H1 (cell line): ENCODE results near the gene PLCXD1. TPM values are rescaled to one million over a fixed set of nuclear protein-coding genes. Genes with fewer than 3 reads are reported as not detected.

Experiments used
- CTCF ChIA-PET: fragments of 300-600 bp; sonication (Branson Sonifier 250); formaldehyde crosslinking; loops from one replicate; lab custom pipeline; 2021; ENCODE audit not compliant: partially characterized antibody; lab: Charles Lee
- POLR2A ChIA-PET: fragments of 300-600 bp; sonication (Branson Sonifier 250); formaldehyde crosslinking; loops from one replicate; lab custom pipeline; 2021; ENCODE audit warnings: inconsistent platforms; ENCODE audit not compliant: partially characterized antibody; lab: Charles Lee
- DNase-seq, 2 experiments: peaks; one replicate each; pipeline versions ENCODE4 v3.0.0 to v3.0.0-alpha.2; 2010 to 2022; ENCODE audit warnings: low spot score in 2 of 2, low read depth in 1 of 2, mixed read lengths in 1 of 2
- FAIRE-seq: peaks from 2 replicates; lab custom pipeline; 2011; peaks lifted over from hg19 to GRCh38; lab: Jason Lieb, UNC
- H2AFZ ChIP-seq: 2 replicates; pipeline ENCODE4 v1.8.1; 2012; ENCODE audit warnings: low read length, inconsistent platforms
- H2AK5ac ChIP-seq: 2 replicates; pipeline ENCODE4 v1.6.1; 2013; ENCODE audit warnings: low read depth, low read length
- H2BK120ac ChIP-seq: replicated peaks from 2 replicates; pipeline ENCODE3; 2013; ENCODE audit warnings: low read depth, low read length, inconsistent platforms
- H2BK12ac ChIP-seq: 2 replicates; pipeline ENCODE4 v1.6.1; 2013; ENCODE audit warnings: low read depth, low read length
- H2BK15ac ChIP-seq: 2 replicates; pipeline ENCODE4 v1.6.1; 2013; ENCODE audit warnings: low read length
- H2BK20ac ChIP-seq: 2 replicates; pipeline ENCODE4 v1.6.1; 2013; ENCODE audit warnings: low read length
- H2BK5ac ChIP-seq: 2 replicates; pipeline ENCODE4 v1.6.1; 2013; ENCODE audit warnings: low read depth, low read length
- H3K14ac ChIP-seq: 2 replicates; pipeline ENCODE4 v1.6.1; 2013; ENCODE audit warnings: inconsistent platforms; ENCODE audit not compliant: insufficient read length
- H3K18ac ChIP-seq: 2 replicates; pipeline ENCODE4 v1.6.1; 2013; ENCODE audit warnings: low read length; ENCODE audit errors: extremely low read depth
- H3K23ac ChIP-seq: 2 replicates; pipeline ENCODE4 v1.6.1; 2013; ENCODE audit warnings: inconsistent platforms; ENCODE audit not compliant: insufficient read length
- H3K23me2 ChIP-seq: 2 replicates; pipeline ENCODE4 v1.6.1; 2013; ENCODE audit warnings: low read depth, low read length
- H3K27ac ChIP-seq: 2 replicates; pipeline ENCODE4 v1.6.1; 2011; ENCODE audit warnings: low read depth, low read length, inconsistent platforms
- H3K27me3 ChIP-seq, 4 experiments: replicated peaks in 1 of 4; 1 replicate in 1 of 4; 2 replicates in 3 of 4; pipeline versions ENCODE4 v1.6.1 to v1.8.1; 2011 to 2013; ENCODE audit warnings: low read length in 3 of 4, mild to moderate bottlenecking in 3 of 4, inconsistent platforms in 2 of 4, mixed read lengths in 2 of 4, moderate library complexity in 1 of 4; ENCODE audit not compliant: control insufficient read depth in 3 of 4, insufficient read depth in 3 of 4; ENCODE audit errors: extremely low read depth in 1 of 4
- H3K36me3 ChIP-seq, 4 experiments: 2 replicates each; pipeline versions ENCODE4 v1.6.1 to v1.8.1; 2011 to 2013; ENCODE audit warnings: mild to moderate bottlenecking in 4 of 4, low read length in 3 of 4, moderate library complexity in 2 of 4, control low read depth in 1 of 4, inconsistent platforms in 1 of 4; ENCODE audit not compliant: insufficient read depth in 4 of 4, control insufficient read depth in 2 of 4
- H3K4ac ChIP-seq: replicated peaks from 2 replicates; pipeline ENCODE3; 2013; ENCODE audit warnings: low read length, low read depth, mixed read lengths, inconsistent platforms; ENCODE audit not compliant: insufficient read length
- H3K4me1 ChIP-seq, 4 experiments: replicated peaks in 1 of 4; 1 replicate in 1 of 4; 2 replicates in 3 of 4; pipeline versions ENCODE4 v1.6.1 to v1.8.1; 2011 to 2013; ENCODE audit warnings: low read length in 3 of 4, inconsistent platforms in 2 of 4, mixed read lengths in 1 of 4; ENCODE audit not compliant: insufficient read depth in 4 of 4, control insufficient read depth in 3 of 4
- H3K4me2 ChIP-seq, 2 experiments: 2 replicates each; pipeline versions ENCODE4 v1.6.1 to v1.8.1; 2011 to 2013; ENCODE audit warnings: low read depth in 2 of 2, low read length in 2 of 2, control low read depth in 1 of 2, inconsistent platforms in 1 of 2, mild to moderate bottlenecking in 1 of 2; ENCODE audit not compliant: insufficient read depth in 1 of 2
- H3K4me3 ChIP-seq, 4 experiments: fragments of 200-600, 300-600 bp in 1 of 4; sonication (generic), shearing (Covaris generic), sonication (Bioruptor Twin) in 1 of 4; 2 replicates each; pipeline versions ENCODE4 v1.5.1 to v1.8.1; 2011 to 2016; ENCODE audit warnings: low read length in 4 of 4, low read depth in 3 of 4, control low read depth in 2 of 4, inconsistent platforms in 2 of 4, mild to moderate bottlenecking in 2 of 4, mixed read lengths in 1 of 4, moderate library complexity in 1 of 4; ENCODE audit not compliant: insufficient read depth in 2 of 4; ENCODE audit errors: extremely low read depth in 1 of 4
- H3K56ac ChIP-seq: replicated peaks from 2 replicates; pipeline ENCODE3; 2013; ENCODE audit warnings: low read depth, mild to moderate bottlenecking, mixed read lengths, low read length, inconsistent platforms; ENCODE audit not compliant: insufficient read length
- H3K79me1 ChIP-seq: 2 replicates; pipeline ENCODE4 v1.6.1; 2013; ENCODE audit warnings: low read depth, low read length, control low read depth
- H3K79me2 ChIP-seq, 2 experiments: 2 replicates each; pipeline versions ENCODE4 v1.6.1 to v1.8.1; 2012 to 2013; ENCODE audit warnings: low read length in 2 of 2, mild to moderate bottlenecking in 2 of 2, inconsistent platforms in 1 of 2; ENCODE audit not compliant: insufficient read depth in 2 of 2, control insufficient read depth in 1 of 2
- H3K9ac ChIP-seq, 4 experiments: replicated peaks in 1 of 4; 1 replicate in 1 of 4; 2 replicates in 3 of 4; pipeline versions ENCODE4 v1.6.1 to v1.8.1; 2011 to 2013; ENCODE audit warnings: low read depth in 3 of 4, low read length in 3 of 4, control low read depth in 2 of 4, mild to moderate bottlenecking in 2 of 4, moderate library complexity in 2 of 4, inconsistent platforms in 1 of 4; ENCODE audit errors: extremely low read depth in 1 of 4
- H3K9me3 ChIP-seq, 2 experiments: 2 replicates each; pipeline versions ENCODE4 v1.6.1 to v1.8.1; 2012 to 2013; ENCODE audit warnings: mild to moderate bottlenecking in 2 of 2, moderate library complexity in 2 of 2, control low read depth in 1 of 2, inconsistent platforms in 1 of 2, low read depth in 1 of 2, low read length in 1 of 2, mixed read lengths in 1 of 2; ENCODE audit not compliant: insufficient read depth in 2 of 2
- H4K20me1 ChIP-seq, 2 experiments: replicated peaks in 1 of 2; 2 replicates each; pipeline versions ENCODE3 to v1.8.1; 2011 to 2013; ENCODE audit warnings: inconsistent platforms in 2 of 2, low read length in 2 of 2, mild to moderate bottlenecking in 1 of 2; ENCODE audit not compliant: insufficient read depth in 2 of 2, control insufficient read depth in 1 of 2
- H4K5ac ChIP-seq: 2 replicates; pipeline ENCODE4 v1.6.1; 2013; ENCODE audit warnings: low read length, low read depth, mixed read lengths, inconsistent platforms; ENCODE audit not compliant: insufficient read length
- H4K8ac ChIP-seq: 2 replicates; pipeline ENCODE4 v1.8.0; 2013; ENCODE audit warnings: mild to moderate bottlenecking, moderate library complexity, low read length, inconsistent platforms; ENCODE audit not compliant: insufficient read depth; ENCODE audit errors: extremely low read depth
- H4K91ac ChIP-seq: replicated peaks from 2 replicates; pipeline ENCODE3; 2013; ENCODE audit warnings: low read length, mixed read lengths, inconsistent platforms; ENCODE audit not compliant: insufficient read length
- BRCA1 ChIP-seq: IDR thresholded peaks from 2 replicates; pipeline ENCODE4 v1.6.1; 2012; ENCODE audit warnings: low read depth, low read length, improper control_type of control experiment
- CBX8 ChIP-seq: fragments of 300-800, 300-1000 bp; sonication (generic); IDR thresholded peaks from 2 replicates; pipeline ENCODE4 v1.7.1; 2016; ENCODE audit warnings: low read depth, low read length, borderline replicate concordance
- CTCF ChIP-seq, 3 experiments: IDR thresholded peaks; 1 replicate in 2 of 3; 2 replicates in 1 of 3; pipeline versions ENCODE4 v1.5.1 to v1.6.1; 2011; ENCODE audit warnings: low read length in 3 of 3, mild to moderate bottlenecking in 3 of 3, inconsistent platforms in 2 of 3, low read depth in 1 of 3, moderate library complexity in 1 of 3; ENCODE audit not compliant: insufficient read depth in 1 of 3; ENCODE audit errors: control extremely low read depth in 1 of 3
- POLR2AphosphoS5 ChIP-seq: IDR thresholded peaks from 2 replicates; pipeline ENCODE4 v1.6.1; 2011; ENCODE audit warnings: low read depth, low read length
- RNF2 ChIP-seq: fragments of 200-900, 300-1000 bp; sonication (generic); IDR thresholded peaks from 2 replicates; pipeline ENCODE4 v1.7.1; 2016; ENCODE audit warnings: borderline replicate concordance, low read depth, mild to moderate bottlenecking, antibody characterized with exemption, low read length; ENCODE audit not compliant: poor library complexity, severe bottlenecking; ENCODE audit errors: missing control alignments
- SIRT6 ChIP-seq: IDR thresholded peaks from one replicate; pipeline ENCODE4 v1.7.1; 2012; ENCODE audit warnings: low read length, inconsistent platforms
- SIX5 ChIP-seq: IDR thresholded peaks from 2 replicates; pipeline ENCODE4 v1.6.1; 2011; ENCODE audit warnings: mild to moderate bottlenecking, low read depth, low read length
- TAF1 ChIP-seq: IDR thresholded peaks from 2 replicates; pipeline ENCODE4 v1.6.1; 2011; ENCODE audit warnings: mild to moderate bottlenecking, low read depth, low read length
- TAF7 ChIP-seq: optimal IDR thresholded peaks from 2 replicates; pipeline ENCODE3; 2011; ENCODE audit warnings: low read depth, mild to moderate bottlenecking, inconsistent platforms, low read length, moderate library complexity, borderline replicate concordance
- TEAD4 ChIP-seq: IDR thresholded peaks from 2 replicates; pipeline ENCODE4 v1.6.1; 2012; ENCODE audit warnings: low read depth, low read length, inconsistent platforms, mixed read lengths
- WGBS, 2 experiments: shearing (Covaris generic) in 1 of 2; methylation state at CpG; one replicate each; pipeline versions ENCODE4 v1.1.6 to v1.1.7; 2013 to 2015; ENCODE audit warnings: low lambda C conversion rate in 2 of 2, mixed read lengths in 2 of 2, inconsistent platforms in 1 of 2, low coverage in 1 of 2, missing lambda C conversion rate in 1 of 2; ENCODE audit not compliant: insufficient replicate concordance in 2 of 2, insufficient coverage in 1 of 2, insufficient read length in 1 of 2; ENCODE audit errors: extremely low coverage in 1 of 2, missing lambda C conversion rate in 1 of 2; 5-methylcytosine and 5-hydroxymethylcytosine counted together
- polyA plus RNA-seq, 7 experiments: library from polyadenylated mRNA; depleted of rRNA in 3 of 7; stranded (reverse) in 5 of 7; unstranded in 2 of 7; fragments of >200 nt in 5 of 7; fragments of 200-250 nt in 2 of 7; gene quantifications; 1 replicate in 5 of 7; 2 replicates in 1 of 7; 4 replicates in 1 of 7; pipeline versions ENCODE4 v1.2.1 to v1.2.3, GENCODE V29; 2011 to 2013; ENCODE audit warnings: missing spikeins in 2 of 7, mixed read lengths in 2 of 7
- total RNA-seq: library from RNA; stranded (reverse); fragmentation: NEBNext Ultra II Directional; extraction: Animal tissue kit (Norgen Biotek cat#: 25700); gene quantifications from 2 replicates; pipeline ENCODE4 v1.2.1, GENCODE V29; 2021

PLCXD1 gene
- total and polyA plus RNA-seq, 2 of the 8 experiments (the other 6 are each of a cell fraction or from before 2014, with no cell fraction given): 93.6 to 124 TPM

- Histone ChIP-seq H2BK15ac (0 out of 2 replicates have a peak overlapping the region, but pooled peaks have one; percentile 61), H3K4me1 (peaks cover 0 to 20% (median 9%) of the 10 kb centered on the region in 4 experiments; a peak in 6 of 7 replicates), H2BK120ac (peak overlapping the region; percentile 64), H3K9ac (no peak overlapping the region), H3K18ac (peak overlapping the region; percentile 68), H2BK5ac (peak overlapping the region; percentile 78; the same call in 1 of the 2 replicates), H2AK5ac (no peak overlapping the region), H3K36me3 (peaks cover 0 to 6% (median 0%) of the 10 kb centered on the region in 4 experiments; a peak in 2 of 8 replicates), H2AFZ (no peak overlapping the region), H3K4ac (no peak overlapping the region), H3K27me3 (no peaks in the 10 kb centered on the region), H3K56ac (peak overlapping the region; percentile 69), H3K23me2 (peaks cover 21% of the 10 kb centered on the region), H4K91ac (peak overlapping the region; percentile 91), H3K27ac (no peak overlapping the region; the same call in 1 of the 2 replicates), H3K4me2 (peak overlapping the region; percentile 92 to 99), H4K8ac (peak overlapping the region; percentile 4; the same call in 1 of the 2 replicates), H3K9me3 (no peaks in the 10 kb centered on the region), H3K79me1 (peaks cover 3% of the 10 kb centered on the region), H2BK12ac (peak overlapping the region; percentile 27; the same call in 1 of the 2 replicates), H2BK20ac (no peak overlapping the region), H4K5ac (peak overlapping the region; percentile 36), H4K20me1 (peaks cover 0 to 2% of the 10 kb centered on the region in 2 experiments), H3K79me2 (peaks cover 6 to 14% of the 10 kb centered on the region in 2 experiments; a peak in 2 of 4 replicates), H3K14ac (no peak overlapping the region), H3K23ac (no peak overlapping the region), H3K4me3 (peak overlapping the region; percentile 32 to 78 (median 75))
- POLR2A ChIA-PET: no interaction called here
- CTCF ChIA-PET: no interaction called here
- WGBS, 2 experiments: 1% methylated on average over 27 of the region's 36 CpGs; no CpG with 5 or more reads in 1 of the 2 experiments
- FAIRE-seq (no peak), DNase-seq (peak in 1 of 2 experiments; percentile 87)
- TF ChIP-seq POLR2AphosphoS5 (no peak), TAF7 (no peak), SIRT6 (no peak), TEAD4 (peak; percentile 52; the same call in 1 of the 2 replicates), RNF2 (no peak), TAF1 (no peak), CBX8 (no peak), BRCA1 (no peak), CTCF (IDR thresholded peaks at IDR 0.05; ENCODE audit: control extremely low read depth in 1 of 3, insufficient read depth in 1 of 3, low read depth in 1 of 3, low read length in 3 of 3) (no peak), SIX5 (no peak)
Observed at GRCh38 chrX:275967-276580, 5.1 kb upstream of the PLCXD1 start.
